Kidney epithelial cell (primary cell): ENCODE results near the gene NAT14. TPM values are rescaled to one million over a fixed set of nuclear protein-coding genes. Genes with fewer than 3 reads are reported as not detected.
A peak's percentile ranks its signal among the peaks of the same experiment; 100 is the strongest.

ENCODE experiments used
- DNase-seq: peaks from one replicate; pipeline ENCODE4 v3.0.0-alpha.2; 2010; ENCODE audit warnings: low read depth
- H3K27me3 ChIP-seq: 2 replicates; pipeline ENCODE4 v1.6.0; 2011; ENCODE audit warnings: low read length; ENCODE audit not compliant: control insufficient read depth, insufficient read depth
- H3K36me3 ChIP-seq: 2 replicates; pipeline ENCODE4 v1.5.1; 2011; ENCODE audit warnings: low read length; ENCODE audit not compliant: control insufficient read depth, insufficient read depth
- H3K4me3 ChIP-seq: 2 replicates; pipeline ENCODE4 v1.5.1; 2011; ENCODE audit warnings: low read depth, mild to moderate bottlenecking, control low read depth, low read length
- total RNA-seq: library from RNA; depleted of rRNA; stranded (reverse); fragments of >200 nt; gene quantifications from 2 replicates; pipeline ENCODE4 v1.2.3, GENCODE V29; 2015
- TF ChIP-seq, protein P1 (sequence below): IDR thresholded peaks from 2 replicates; pipeline ENCODE4 v1.5.1; 2011; ENCODE audit warnings: mild to moderate bottlenecking, moderate library complexity, low read length, control low read depth, inconsistent platforms; ENCODE audit not compliant: insufficient read depth, poor library complexity, severe bottlenecking

Gene NAT14
- total RNA-seq, 1 donor from 2014 or later: 18.2 TPM

DNA sequence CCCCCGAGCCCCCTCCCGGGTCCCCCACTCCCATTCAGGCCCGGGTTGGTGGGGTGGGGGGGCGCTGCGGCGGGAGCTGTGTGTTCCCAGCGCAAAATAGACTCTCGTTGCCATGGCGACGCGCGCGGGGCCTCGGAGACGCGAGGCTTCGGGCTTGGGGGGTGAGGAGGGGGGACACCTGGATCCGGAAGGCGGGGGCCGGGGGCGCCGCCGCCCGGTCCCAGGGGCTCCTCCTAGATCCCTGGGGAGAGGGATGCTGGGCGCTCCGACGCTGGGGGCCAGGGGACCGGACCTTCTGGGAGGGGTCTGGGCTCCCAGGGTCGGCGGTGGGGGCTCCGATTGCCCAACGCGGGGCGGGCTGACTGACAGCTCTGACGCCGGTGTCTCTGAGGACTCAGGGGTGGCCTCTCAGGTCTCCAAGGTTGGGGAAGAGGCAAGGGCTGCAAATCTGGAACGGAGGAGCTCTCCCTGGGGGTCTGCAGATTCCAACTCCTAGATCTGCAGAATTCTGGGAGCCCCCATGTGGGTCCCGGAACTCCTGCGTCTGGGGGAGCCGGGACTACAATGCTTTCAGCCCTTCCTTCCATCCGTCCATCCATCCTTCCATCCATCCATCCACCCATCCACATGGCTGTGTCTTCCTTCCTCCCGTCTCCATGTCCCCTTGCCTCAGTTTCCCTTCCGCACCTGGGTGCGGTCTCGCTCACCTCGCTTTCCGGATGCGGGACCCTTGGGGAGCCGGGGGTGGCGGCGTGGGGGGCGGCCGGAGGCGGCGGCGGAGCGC is 32.8 kb upstream of the NAT14 start:
- Histone ChIP-seq H3K4me3 (no peak overlapping the region), H3K36me3 (no peaks in the 10 kb centered on the region), H3K27me3 (peaks cover 53% of the 10 kb centered on the region)
- TF ChIP-seq, protein P1, sequence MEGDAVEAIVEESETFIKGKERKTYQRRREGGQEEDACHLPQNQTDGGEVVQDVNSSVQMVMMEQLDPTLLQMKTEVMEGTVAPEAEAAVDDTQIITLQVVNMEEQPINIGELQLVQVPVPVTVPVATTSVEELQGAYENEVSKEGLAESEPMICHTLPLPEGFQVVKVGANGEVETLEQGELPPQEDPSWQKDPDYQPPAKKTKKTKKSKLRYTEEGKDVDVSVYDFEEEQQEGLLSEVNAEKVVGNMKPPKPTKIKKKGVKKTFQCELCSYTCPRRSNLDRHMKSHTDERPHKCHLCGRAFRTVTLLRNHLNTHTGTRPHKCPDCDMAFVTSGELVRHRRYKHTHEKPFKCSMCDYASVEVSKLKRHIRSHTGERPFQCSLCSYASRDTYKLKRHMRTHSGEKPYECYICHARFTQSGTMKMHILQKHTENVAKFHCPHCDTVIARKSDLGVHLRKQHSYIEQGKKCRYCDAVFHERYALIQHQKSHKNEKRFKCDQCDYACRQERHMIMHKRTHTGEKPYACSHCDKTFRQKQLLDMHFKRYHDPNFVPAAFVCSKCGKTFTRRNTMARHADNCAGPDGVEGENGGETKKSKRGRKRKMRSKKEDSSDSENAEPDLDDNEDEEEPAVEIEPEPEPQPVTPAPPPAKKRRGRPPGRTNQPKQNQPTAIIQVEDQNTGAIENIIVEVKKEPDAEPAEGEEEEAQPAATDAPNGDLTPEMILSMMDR: no peak
- no peak for DNase-seq

DNA sequence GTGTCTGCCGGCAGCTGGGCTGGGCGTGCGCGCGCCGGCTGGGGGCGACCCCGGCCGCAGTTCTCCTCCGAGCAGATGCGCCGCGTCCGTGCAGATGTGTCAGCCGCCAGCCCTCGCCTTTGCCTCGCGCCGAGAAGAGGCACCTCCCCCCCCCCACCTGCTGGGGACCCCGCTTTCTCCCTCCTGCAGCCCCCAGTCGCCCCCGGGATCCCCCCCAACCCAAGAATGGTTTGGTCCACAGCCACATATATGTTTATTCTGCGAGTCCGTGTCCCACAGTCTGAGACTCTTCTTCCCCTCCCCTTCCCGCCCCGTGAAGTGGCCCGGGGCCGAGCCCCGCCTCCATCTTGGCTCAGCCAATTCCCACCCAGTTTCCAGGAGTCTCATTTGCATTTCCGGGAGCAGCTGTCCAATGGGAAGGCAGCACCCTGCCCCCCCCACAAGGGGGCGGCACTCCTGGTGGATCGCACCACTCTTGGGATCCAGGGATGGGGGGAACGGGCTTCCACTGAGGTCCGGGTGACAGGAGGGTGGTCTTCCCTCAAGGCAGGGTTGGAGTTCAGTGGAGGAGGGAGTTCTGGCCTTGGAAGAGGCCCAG is 32.1 kb upstream of the NAT14 start:
- TF ChIP-seq, protein P1: peak; percentile 11
- DNase-seq: no peak
- Histone ChIP-seq H3K27me3 (peaks cover 46% of the 10 kb centered on the region), H3K36me3 (no peaks in the 10 kb centered on the region), H3K4me3 (no peak overlapping the region)

DNA sequence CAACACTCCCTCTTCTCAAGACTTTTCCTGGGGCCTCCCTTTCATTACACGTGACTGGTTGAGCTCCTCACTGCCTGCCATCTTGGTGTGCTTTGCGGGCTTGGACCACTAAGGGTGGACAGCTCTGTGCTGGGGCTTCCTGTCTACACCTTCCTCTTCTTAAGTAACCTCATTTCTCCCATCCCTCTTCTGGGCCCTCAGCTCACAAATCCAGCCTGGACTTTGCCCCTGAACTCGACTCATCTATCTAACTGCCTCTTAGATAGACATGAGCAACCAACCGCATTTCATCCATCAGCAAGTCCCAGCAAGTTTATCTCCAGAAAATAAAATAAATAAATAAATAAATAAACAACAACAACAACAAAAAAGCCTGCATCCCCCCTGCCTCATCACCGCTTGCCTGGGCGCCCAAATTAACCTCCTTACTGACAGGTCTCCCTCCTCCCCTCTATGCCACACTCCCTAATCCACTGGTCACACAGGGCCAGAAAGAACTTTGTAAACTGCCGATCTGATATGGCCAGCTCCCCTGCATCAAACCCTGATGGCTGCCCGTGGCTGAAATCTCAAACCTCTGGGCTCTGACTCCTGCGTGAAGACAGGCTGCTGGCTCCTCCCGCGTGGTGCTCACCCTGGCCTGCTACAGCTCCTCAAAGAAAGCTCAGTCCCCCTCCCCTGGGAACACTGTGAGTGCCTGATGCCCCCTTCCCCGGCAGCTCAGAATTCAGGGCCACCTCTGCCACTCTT is 31.3 kb upstream of the NAT14 start:
- Histone ChIP-seq H3K4me3 (no peak overlapping the region), H3K36me3 (no peaks in the 10 kb centered on the region), H3K27me3 (peaks cover 38% of the 10 kb centered on the region)
- TF ChIP-seq, protein P1: no peak
- no peak for DNase-seq

DNA sequence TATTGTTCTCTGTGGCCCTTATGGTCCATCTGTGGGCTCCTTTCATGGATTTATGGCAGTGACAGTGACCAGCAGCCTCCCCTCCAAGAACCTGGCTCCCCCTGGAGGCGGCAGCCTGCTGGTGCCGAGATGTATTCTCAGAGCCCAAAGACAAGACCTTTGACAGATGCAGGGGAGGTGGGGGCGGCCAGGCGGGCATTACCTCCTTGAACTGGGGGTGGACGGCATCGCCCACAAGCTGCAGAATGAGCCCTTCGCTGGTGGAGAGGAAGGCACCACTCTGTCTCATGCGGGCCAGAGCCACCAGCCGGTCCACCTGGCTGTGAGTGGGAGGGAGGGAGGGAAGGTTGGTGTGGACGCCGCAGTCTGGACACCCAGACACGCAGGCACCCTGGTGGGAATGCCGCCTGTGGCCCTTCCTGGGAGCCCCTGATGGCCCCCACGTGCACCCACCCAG is 30.2 kb upstream of the NAT14 start:
- peaks cover 27% of the 10 kb centered on the region for H3K27me3 ChIP-seq
- no peak overlapping the region for H3K4me3 ChIP-seq
- no peaks in the 10 kb centered on the region for H3K36me3 ChIP-seq
- DNase-seq: no peak
- TF ChIP-seq, protein P1: peak; percentile 82

DNA sequence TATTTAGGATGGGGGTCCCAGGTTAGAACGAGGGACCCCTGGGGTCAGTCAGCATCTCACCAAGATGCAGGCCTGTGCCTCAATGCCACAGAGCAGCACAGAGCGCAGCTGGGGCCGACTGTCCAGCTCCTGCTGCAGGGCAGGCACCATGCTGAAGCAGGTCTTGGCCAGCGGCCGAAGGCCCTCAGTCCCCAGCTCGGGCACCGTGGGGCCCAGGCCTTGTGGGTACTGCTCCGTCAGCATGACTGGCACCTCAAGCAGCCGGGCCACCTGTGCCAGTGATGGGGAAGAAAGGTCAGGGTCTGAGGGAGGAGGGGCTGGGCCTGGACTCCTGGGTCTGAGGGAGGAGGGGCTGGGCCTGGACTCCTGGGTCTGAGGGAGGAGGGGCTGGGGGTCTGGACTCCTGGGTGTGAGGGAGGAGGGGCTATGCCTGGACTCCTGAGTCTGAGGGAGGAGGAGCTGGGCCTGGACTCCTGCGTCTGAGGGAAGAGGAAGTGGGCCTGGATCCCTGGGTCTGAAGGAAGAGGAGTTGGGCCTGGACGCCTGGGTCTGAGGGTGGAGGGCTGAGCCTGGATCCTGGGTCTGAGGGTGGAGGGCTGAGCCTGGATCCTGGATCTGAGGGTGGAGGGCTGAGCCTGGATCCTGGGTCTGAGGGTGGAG is 29.3 kb upstream of the NAT14 start:
- Histone ChIP-seq H3K4me3 (no peak overlapping the region), H3K27me3 (peaks cover 21% of the 10 kb centered on the region), H3K36me3 (no peaks in the 10 kb centered on the region)
- no peak for DNase-seq
- TF ChIP-seq, protein P1: no peak
